ENCODE data around the gene NINJ1.
A peak's percentile ranks its signal among the peaks of the same experiment; 100 is the strongest.
"Not testable (repeated sequence)": the region's sequence is repeated elsewhere in the genome, so short reads cannot be mapped to it uniquely, and the experiment has no call there.

The NINJ1 gene

GRCh38 chr9:93111001-93111370, 23.1 kb downstream of the NINJ1 start:
- H3K9ac ChIP-seq (ENCODE audit: low read length in 2 of 2): no peak overlapping the region
- H3K4me1 ChIP-seq (ENCODE audit: control insufficient read depth, insufficient read depth, low read length): peaks cover 20% of the 10 kb centered on the region
- H3K27me3 ChIP-seq (ENCODE audit: control insufficient read depth in 1 of 2, insufficient read depth in 2 of 2, low read length in 2 of 2): no peaks in the 10 kb centered on the region
- H3K36me3 ChIP-seq (ENCODE audit: control insufficient read depth in 2 of 2, insufficient read depth in 2 of 2, low read length in 2 of 2): peaks cover 17 to 28% of the 10 kb centered on the region in 2 donors
- no peak overlapping the region for H3K27ac ChIP-seq (ENCODE audit: low read length)
- no peak overlapping the region for H3K4me3 ChIP-seq (ENCODE audit: low read length in 2 of 2)
- H3K9me3 ChIP-seq (ENCODE audit: control insufficient read depth in 2 of 2, low read length in 2 of 2): no peaks in the 10 kb centered on the region

GRCh38 chr9:93110311-93110855, 23.7 kb downstream of the NINJ1 start:
- Histone ChIP-seq H3K36me3 (ENCODE audit: control insufficient read depth in 2 of 2, insufficient read depth in 2 of 2, low read length in 2 of 2) (peaks cover 17 to 28% of the 10 kb centered on the region in 2 donors), H3K4me1 (ENCODE audit: control insufficient read depth, insufficient read depth, low read length) (peaks cover 20% of the 10 kb centered on the region), H3K27ac (ENCODE audit: low read length) (no peak overlapping the region)

GRCh38 chr9:93108291-93109041, 25.6 kb downstream of the NINJ1 start:
- H3K4me3 ChIP-seq (ENCODE audit: low read length in 2 of 2): no peak overlapping the region
- no peaks in the 10 kb centered on the region for H3K27me3 ChIP-seq (ENCODE audit: control insufficient read depth in 1 of 2, insufficient read depth in 2 of 2, low read length in 2 of 2)
- no peak overlapping the region for H3K9ac ChIP-seq (ENCODE audit: low read length in 2 of 2)
- H3K4me1 ChIP-seq (ENCODE audit: control insufficient read depth, insufficient read depth, low read length): peaks cover 20% of the 10 kb centered on the region
- H3K36me3 ChIP-seq (ENCODE audit: control insufficient read depth in 2 of 2, insufficient read depth in 2 of 2, low read length in 2 of 2): peaks cover 17 to 24% of the 10 kb centered on the region in 2 donors
- H3K9me3 ChIP-seq (ENCODE audit: control insufficient read depth in 2 of 2, low read length in 2 of 2): no peaks in the 10 kb centered on the region
- H3K27ac ChIP-seq (ENCODE audit: low read length): no peak overlapping the region

More at GRCh38 chr9:93110311-93110855, 23.7 kb downstream of the NINJ1 start:
- Histone ChIP-seq H3K9ac (ENCODE audit: low read length in 2 of 2) (no peak overlapping the region), H3K27me3 (ENCODE audit: control insufficient read depth in 1 of 2, insufficient read depth in 2 of 2, low read length in 2 of 2) (no peaks in the 10 kb centered on the region), H3K9me3 (ENCODE audit: control insufficient read depth in 2 of 2, low read length in 2 of 2) (no peaks in the 10 kb centered on the region), H3K4me3 (ENCODE audit: low read length in 2 of 2) (no peak overlapping the region)

- Histone ChIP-seq H3K4me1 (ENCODE audit: control insufficient read depth, insufficient read depth, low read length) (peaks cover 20% of the 10 kb centered on the region), H3K9me3 (ENCODE audit: control insufficient read depth in 2 of 2, low read length in 2 of 2) (no peaks in the 10 kb centered on the region), H3K36me3 (ENCODE audit: control insufficient read depth in 2 of 2, insufficient read depth in 2 of 2, low read length in 2 of 2) (peaks cover 17 to 19% of the 10 kb centered on the region in 2 donors), H3K4me3 (ENCODE audit: low read length in 2 of 2) (no peak overlapping the region), H3K27me3 (ENCODE audit: control insufficient read depth in 1 of 2, insufficient read depth in 2 of 2, low read length in 2 of 2) (no peaks in the 10 kb centered on the region), H3K27ac (ENCODE audit: low read length) (no peak overlapping the region), H3K9ac (ENCODE audit: low read length in 2 of 2) (peak overlapping the region in 1 of 2 donors; percentile 38)
These were observed 26.3 kb downstream of the NINJ1 start for GRCh38 chr9:93107825-93108161.

GRCh38 chr9:93107151-93107824, 26.8 kb downstream of the NINJ1 start:
- peaks cover 20% of the 10 kb centered on the region for H3K4me1 ChIP-seq (ENCODE audit: control insufficient read depth, insufficient read depth, low read length)
- H3K36me3 ChIP-seq (ENCODE audit: control insufficient read depth in 2 of 2, insufficient read depth in 2 of 2, low read length in 2 of 2): peaks cover 14 to 18% of the 10 kb centered on the region in 2 donors
- H3K27ac ChIP-seq (ENCODE audit: low read length): no peak overlapping the region
- H3K27me3 ChIP-seq (ENCODE audit: control insufficient read depth in 1 of 2, insufficient read depth in 2 of 2, low read length in 2 of 2): no peaks in the 10 kb centered on the region
- H3K9me3 ChIP-seq (ENCODE audit: control insufficient read depth in 2 of 2, low read length in 2 of 2): no peaks in the 10 kb centered on the region
- no peak overlapping the region for H3K4me3 ChIP-seq (ENCODE audit: low read length in 2 of 2)
- peak overlapping the region in 1 of 2 donors; percentile 38 for H3K9ac ChIP-seq (ENCODE audit: low read length in 2 of 2)

- Histone ChIP-seq H3K36me3 (ENCODE audit: control insufficient read depth in 2 of 2, insufficient read depth in 2 of 2, low read length in 2 of 2) (peaks cover 10 to 11% of the 10 kb centered on the region in 2 donors), H3K27ac (ENCODE audit: low read length) (no peak overlapping the region), H3K4me3 (ENCODE audit: low read length in 2 of 2) (no peak overlapping the region), H3K4me1 (ENCODE audit: control insufficient read depth, insufficient read depth, low read length) (peaks cover 20% of the 10 kb centered on the region), H3K27me3 (ENCODE audit: control insufficient read depth in 1 of 2, insufficient read depth in 2 of 2, low read length in 2 of 2) (no peaks in the 10 kb centered on the region), H3K9me3 (ENCODE audit: control insufficient read depth in 2 of 2, low read length in 2 of 2) (no peaks in the 10 kb centered on the region), H3K9ac (ENCODE audit: low read length in 2 of 2) (no peak overlapping the region)
These were observed 28.4 kb downstream of the NINJ1 start for GRCh38 chr9:93105620-93106019.

- H3K9me3 ChIP-seq (ENCODE audit: control insufficient read depth in 2 of 2, low read length in 2 of 2); H3K36me3 ChIP-seq (ENCODE audit: control insufficient read depth in 2 of 2, insufficient read depth in 2 of 2, low read length in 2 of 2); H3K4me3 ChIP-seq (ENCODE audit: low read length in 2 of 2): not testable (repeated sequence)
These were observed 33.0 kb downstream of the NINJ1 start for GRCh38 chr9:93101086-93101485.

GRCh38 chr9:93100276-93100636, 33.8 kb downstream of the NINJ1 start:
- peaks cover 0 to 2% of the 10 kb centered on the region in 2 donors for H3K36me3 ChIP-seq (ENCODE audit: control insufficient read depth in 2 of 2, insufficient read depth in 2 of 2, low read length in 2 of 2)
- no peak overlapping the region for H3K4me3 ChIP-seq (ENCODE audit: low read length in 2 of 2)
- H3K9me3 ChIP-seq (ENCODE audit: control insufficient read depth in 2 of 2, low read length in 2 of 2): no peaks in the 10 kb centered on the region
- no peaks in the 10 kb centered on the region for H3K27me3 ChIP-seq (ENCODE audit: control insufficient read depth in 1 of 2, insufficient read depth in 2 of 2, low read length in 2 of 2)
- H3K27ac ChIP-seq (ENCODE audit: low read length): peak overlapping the region; percentile 64
- peaks cover 38% of the 10 kb centered on the region for H3K4me1 ChIP-seq (ENCODE audit: control insufficient read depth, insufficient read depth, low read length)
- no peak overlapping the region for H3K9ac ChIP-seq (ENCODE audit: low read length in 2 of 2)

More at GRCh38 chr9:93101086-93101485, 33.0 kb downstream of the NINJ1 start:
- H3K27me3 ChIP-seq (ENCODE audit: control insufficient read depth in 1 of 2, insufficient read depth in 2 of 2, low read length in 2 of 2); H3K9ac ChIP-seq (ENCODE audit: low read length in 2 of 2); H3K27ac ChIP-seq (ENCODE audit: low read length): not testable (repeated sequence)
- peaks cover 37% of the 10 kb centered on the region for H3K4me1 ChIP-seq (ENCODE audit: control insufficient read depth, insufficient read depth, low read length)

GRCh38 chr9:93099551-93100275, 34.3 kb downstream of the NINJ1 start:
- Histone ChIP-seq H3K9ac (ENCODE audit: low read length in 2 of 2) (no peak overlapping the region), H3K9me3 (ENCODE audit: control insufficient read depth in 2 of 2, low read length in 2 of 2) (no peaks in the 10 kb centered on the region), H3K36me3 (ENCODE audit: control insufficient read depth in 2 of 2, insufficient read depth in 2 of 2, low read length in 2 of 2) (peaks cover 0 to 2% of the 10 kb centered on the region in 2 donors), H3K4me3 (ENCODE audit: low read length in 2 of 2) (peak overlapping the region in 1 of 2 donors; percentile 24), H3K4me1 (ENCODE audit: control insufficient read depth, insufficient read depth, low read length) (peaks cover 42% of the 10 kb centered on the region), H3K27me3 (ENCODE audit: control insufficient read depth in 1 of 2, insufficient read depth in 2 of 2, low read length in 2 of 2) (no peaks in the 10 kb centered on the region), H3K27ac (ENCODE audit: low read length) (peak overlapping the region; percentile 64)

GRCh38 chr9:93098236-93098946, 35.7 kb downstream of the NINJ1 start:
- Histone ChIP-seq H3K36me3 (ENCODE audit: control insufficient read depth in 2 of 2, insufficient read depth in 2 of 2, low read length in 2 of 2) (peaks cover 0 to 2% of the 10 kb centered on the region in 2 donors), H3K4me1 (ENCODE audit: control insufficient read depth, insufficient read depth, low read length) (peaks cover 52% of the 10 kb centered on the region), H3K27ac (ENCODE audit: low read length) (peak overlapping the region; percentile 86), H3K9ac (ENCODE audit: low read length in 2 of 2) (peak overlapping the region; percentile 75 to 84), H3K27me3 (ENCODE audit: control insufficient read depth in 1 of 2, insufficient read depth in 2 of 2, low read length in 2 of 2) (no peaks in the 10 kb centered on the region), H3K9me3 (ENCODE audit: control insufficient read depth in 2 of 2, low read length in 2 of 2) (no peaks in the 10 kb centered on the region), H3K4me3 (ENCODE audit: low read length in 2 of 2) (peak overlapping the region; percentile 79 to 88)

All from stomach smooth muscle (tissue), 2 donors.